Measurements from ENCODE around the gene TDRD1. TPM values are rescaled to one million over a fixed set of nuclear protein-coding genes. Genes with fewer than 3 reads are reported as not detected.
A peak's percentile ranks its signal among the peaks of the same experiment; 100 is the strongest.

TDRD1 gene
- total RNA-seq, 1 donor from 2014 or later: 0.16 TPM

DNA sequence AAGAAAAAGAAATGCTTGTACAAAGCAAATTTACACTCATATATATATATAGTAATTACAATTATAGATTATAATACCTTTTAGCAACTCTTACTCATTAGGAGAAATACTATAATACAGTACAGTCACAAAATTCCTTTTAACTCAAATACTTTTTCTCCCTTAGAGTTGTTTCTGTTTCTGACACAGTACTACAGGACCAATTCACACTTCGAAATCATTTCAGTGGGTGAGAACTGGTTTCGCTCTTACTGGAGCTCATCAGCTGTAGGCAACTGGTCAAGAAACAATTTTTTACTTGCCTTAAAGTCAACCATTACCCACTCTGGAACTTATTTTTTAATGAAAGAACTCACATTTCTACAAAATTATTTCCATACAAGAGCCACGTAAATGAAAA, 11.2 kb upstream of the TDRD1 start:
- peaks cover 45% of the 10 kb centered on the region for H3K36me3 Mint-ChIP-seq (ENCODE audit: low read depth)
- H3K9me3 Mint-ChIP-seq: peaks cover 6% of the 10 kb centered on the region
- no peak overlapping the region for H3K4me3 Mint-ChIP-seq
- no peaks in the 10 kb centered on the region for H3K27me3 Mint-ChIP-seq
- intact Hi-C loops (cut with micrococcal nuclease): no loop called here
- no peak overlapping the region for H3K27ac Mint-ChIP-seq
- H3K4me1 Mint-ChIP-seq: peaks cover 16% of the 10 kb centered on the region
- DNase-seq: no peak

DNA sequence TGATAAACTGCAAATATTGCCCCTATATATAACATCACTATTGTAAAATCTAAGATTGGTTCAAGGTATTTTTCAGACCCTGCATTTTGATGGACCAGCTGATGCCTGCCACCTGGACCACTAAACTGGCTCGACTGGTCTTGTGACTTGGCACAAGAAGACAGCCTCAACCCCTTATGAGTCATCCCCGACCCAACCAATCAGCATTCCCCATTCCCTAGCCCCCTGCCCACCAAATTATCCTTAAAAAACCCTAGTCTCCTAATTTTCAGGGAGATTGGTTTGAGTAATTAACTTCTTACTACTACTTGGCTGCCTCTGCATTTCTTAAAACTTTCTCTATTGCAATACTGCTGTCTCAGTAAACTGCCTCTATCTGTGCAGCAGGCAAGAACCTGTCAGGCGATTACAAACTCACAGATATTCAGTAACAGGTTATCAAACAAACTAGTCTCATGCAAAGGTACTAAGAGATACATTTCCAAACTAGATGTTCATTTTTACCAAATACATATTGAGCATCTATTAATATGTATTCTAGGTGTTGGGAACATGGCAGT, 10.6 kb upstream of the TDRD1 start:
- H3K27ac Mint-ChIP-seq: no peak overlapping the region
- intact Hi-C loops (cut with micrococcal nuclease): no loop called here

DNA sequence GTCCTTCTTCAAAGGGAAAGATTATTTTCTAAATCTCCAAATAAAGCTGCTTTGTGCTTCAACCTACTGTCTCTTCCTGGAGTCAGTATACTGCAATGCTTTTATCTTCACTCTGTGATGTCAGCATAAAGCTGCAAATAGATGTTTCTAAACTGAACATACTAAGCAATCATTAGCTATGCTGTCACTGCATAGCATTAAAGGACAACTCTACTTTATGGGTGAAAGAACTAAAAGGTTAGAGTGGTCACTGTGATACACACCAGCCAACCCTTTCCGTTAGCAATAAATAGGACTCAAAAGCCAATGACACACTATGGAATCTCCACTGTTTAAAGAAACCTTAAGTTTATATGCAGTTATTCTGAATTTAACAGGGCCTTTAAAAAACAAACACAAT, 6.9 kb upstream of the TDRD1 start:
- H3K27ac Mint-ChIP-seq: no peak overlapping the region
- DNase-seq: no peak
- intact Hi-C loops (cut with micrococcal nuclease): loop anchor here (1.0 to 10.0 kb wide), 4 partner anchors 23 to 763 kb away; partner anchors contain the start of gene TRUB1
- peaks cover 6% of the 10 kb centered on the region for H3K9me3 Mint-ChIP-seq
- peaks cover 22% of the 10 kb centered on the region for H3K4me1 Mint-ChIP-seq
- peak overlapping the region; percentile 100 for H3K4me3 Mint-ChIP-seq
- H3K27me3 Mint-ChIP-seq: peaks cover 20% of the 10 kb centered on the region
- peaks cover 33% of the 10 kb centered on the region for H3K36me3 Mint-ChIP-seq (ENCODE audit: low read depth)

More for the DNA sequence above, 10.6 kb upstream of the TDRD1 start:
- DNase-seq: no peak
- H3K4me1 Mint-ChIP-seq: peaks cover 16% of the 10 kb centered on the region
- H3K27me3 Mint-ChIP-seq: no peaks in the 10 kb centered on the region
- H3K9me3 Mint-ChIP-seq: peaks cover 6% of the 10 kb centered on the region
- no peak overlapping the region for H3K4me3 Mint-ChIP-seq
- H3K36me3 Mint-ChIP-seq (ENCODE audit: low read depth): peaks cover 41% of the 10 kb centered on the region

DNA sequence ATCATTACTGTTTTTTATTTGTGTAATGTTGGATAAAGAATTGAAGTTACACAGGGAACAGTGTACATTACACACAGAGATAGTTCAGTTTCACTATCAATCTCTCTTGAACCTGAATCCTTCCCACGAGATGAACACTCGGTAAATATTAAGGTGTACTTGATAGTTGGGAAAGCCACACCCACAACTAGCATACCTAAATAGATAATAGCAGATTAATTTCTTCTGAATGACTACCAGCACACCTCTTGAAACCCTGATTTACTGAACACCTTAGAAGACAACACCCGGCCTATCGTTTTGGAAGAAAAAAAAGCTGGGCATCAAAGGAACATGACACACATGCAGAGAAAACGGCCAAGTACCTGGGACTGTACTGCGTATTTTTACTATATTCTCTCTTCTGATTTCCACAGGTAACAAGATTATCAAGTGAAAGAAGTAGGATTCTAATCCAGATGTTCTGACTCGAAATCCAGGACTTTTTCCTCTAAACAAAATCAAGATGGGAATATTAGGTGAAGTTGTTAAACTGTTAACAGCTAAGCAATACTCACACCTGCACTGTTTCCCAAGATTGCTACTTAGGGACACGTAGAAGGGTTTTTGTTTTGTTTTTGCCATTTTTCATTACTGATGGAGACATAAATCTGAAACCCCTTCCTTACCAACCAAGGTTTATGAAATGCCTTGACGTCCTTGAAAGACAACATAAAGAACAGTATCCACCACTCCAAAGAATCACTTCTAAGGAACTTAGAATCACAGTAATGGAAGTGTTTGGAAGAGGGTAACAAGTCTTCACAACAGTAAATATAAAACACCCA, 6.2 kb upstream of the TDRD1 start:
- H3K4me1 Mint-ChIP-seq: peaks cover 22% of the 10 kb centered on the region
- H3K9me3 Mint-ChIP-seq: peaks cover 6% of the 10 kb centered on the region
- intact Hi-C loops (cut with micrococcal nuclease): loop anchor here (1.0 to 10.0 kb wide), 4 partner anchors 22 to 762 kb away; partner anchors contain the start of gene TRUB1
- H3K4me3 Mint-ChIP-seq: peak overlapping the region; percentile 100
- peak; percentile 64 for DNase-seq
- H3K27me3 Mint-ChIP-seq: peaks cover 23% of the 10 kb centered on the region
- peak overlapping the region; percentile 97 for H3K27ac Mint-ChIP-seq
- H3K36me3 Mint-ChIP-seq (ENCODE audit: low read depth): peaks cover 29% of the 10 kb centered on the region

DNA sequence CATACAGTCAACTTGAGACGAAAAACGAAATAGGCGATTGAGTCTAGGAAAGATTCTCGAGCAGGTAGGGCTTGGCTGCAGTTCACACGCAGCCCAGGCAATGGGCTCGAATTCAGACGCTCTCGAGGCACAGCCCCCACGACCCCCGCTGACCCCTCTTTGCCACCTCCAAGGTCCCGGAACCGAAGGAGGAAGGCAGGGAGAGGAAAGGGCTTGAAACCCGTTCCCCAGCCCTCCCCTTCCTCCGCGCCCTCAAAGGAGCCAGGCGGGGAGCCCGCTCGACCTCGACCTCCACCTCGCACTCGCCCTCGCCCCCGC, 5.6 kb upstream of the TDRD1 start:
- no peak for DNase-seq
- intact Hi-C loops (cut with micrococcal nuclease): loop anchor here (10.0 kb wide), 3 partner anchors 131 to 761 kb away; partner anchors contain the start of gene TRUB1
- Mint-ChIP-seq H3K36me3 (ENCODE audit: low read depth) (peaks cover 26% of the 10 kb centered on the region), H3K9me3 (peaks cover 3% of the 10 kb centered on the region), H3K27me3 (peaks cover 23% of the 10 kb centered on the region), H3K27ac (peak overlapping the region; percentile 97), H3K4me1 (peaks cover 22% of the 10 kb centered on the region), H3K4me3 (peak overlapping the region; percentile 100)

DNA sequence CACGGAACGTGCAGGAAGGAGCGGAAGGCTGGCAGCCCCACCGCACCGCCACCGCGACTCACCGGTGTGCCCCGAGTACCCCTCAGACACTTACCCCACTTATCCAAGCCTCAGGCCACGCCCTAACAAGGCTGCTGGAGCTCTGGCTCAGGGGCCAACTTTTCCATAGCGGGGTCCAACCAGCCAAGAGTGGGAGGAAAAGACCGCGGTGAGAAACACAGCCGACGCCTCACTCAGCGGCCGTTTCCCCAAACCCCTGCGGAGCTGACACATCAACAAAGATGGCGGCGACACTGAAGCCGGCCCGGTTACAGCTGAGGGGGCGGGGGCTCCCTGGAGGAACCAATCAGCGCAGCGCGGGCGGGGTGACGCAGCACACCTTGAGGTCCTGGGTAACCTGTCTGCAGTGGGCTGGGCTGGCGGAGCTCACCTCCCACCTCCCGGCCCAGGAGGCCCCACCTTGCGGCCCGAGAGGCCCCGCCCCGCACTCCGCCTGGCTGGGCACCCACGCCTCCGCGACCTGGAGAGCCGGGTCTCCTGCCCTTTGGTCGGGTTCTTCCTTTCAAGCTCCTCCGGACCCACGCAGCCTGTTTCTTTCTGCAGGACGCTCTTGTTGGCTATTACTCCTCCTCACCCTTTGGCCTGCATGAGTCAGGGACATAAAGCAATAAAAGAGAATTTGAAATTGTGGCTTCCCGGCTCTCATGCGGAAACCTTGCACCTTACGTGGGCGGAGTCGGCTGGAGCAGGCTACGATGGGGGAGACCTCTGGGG, 5.0 kb upstream of the TDRD1 start, which contains the start of gene CCDC186:
Gene CCDC186, minus strand, starts transcription at position 283 of the 774 bp plus-strand sequence. CDS start 10,935 bp downstream, outside the sequence.
- Mint-ChIP-seq H3K27ac (peak within 1 kb of the TSS; percentile 97), H3K36me3 (ENCODE audit: low read depth) (peaks cover 22% of the 10 kb centered on the region), H3K27me3 (peaks cover 23% of the 10 kb centered on the region), H3K4me1 (peaks cover 22% of the 10 kb centered on the region), H3K4me3 (peak within 1 kb of the TSS; percentile 100), H3K9me3 (no peaks in the 10 kb centered on the region)
- intact Hi-C loops (cut with micrococcal nuclease): loop anchor here (2.0 to 10.0 kb wide), 7 partner anchors 131 to 761 kb away; partner anchors contain the start of genes DCLRE1A, NHLRC2 and TRUB1
- peak; percentile 99 for DNase-seq

DNA sequence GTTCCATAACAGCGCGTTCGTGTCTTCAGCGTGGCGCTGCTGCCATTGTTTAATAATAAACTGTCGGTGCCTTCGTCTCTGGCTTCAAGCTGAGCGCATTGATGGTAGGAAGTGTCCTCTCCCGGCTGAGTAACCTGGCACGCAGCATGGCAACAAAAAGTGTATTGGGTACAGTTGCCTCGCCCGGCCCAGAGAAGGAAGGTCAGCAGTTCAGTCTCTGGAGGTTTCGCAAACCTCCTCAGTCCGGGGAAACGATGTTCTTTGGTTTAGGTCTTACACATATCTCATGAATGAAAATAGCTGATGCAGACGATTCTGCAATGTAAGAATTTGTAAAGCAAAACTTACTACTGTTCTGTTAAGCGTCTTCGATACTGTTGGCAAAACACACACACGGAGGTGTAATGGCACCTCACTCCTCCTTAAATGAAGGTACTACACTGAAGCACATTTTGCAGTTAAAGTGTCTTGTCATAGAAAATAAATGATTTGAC, 4.4 kb upstream of the TDRD1 start:
- H3K27ac Mint-ChIP-seq: peak overlapping the region; percentile 86
- intact Hi-C loops (cut with micrococcal nuclease): loop anchor here (2.0 to 10.0 kb wide), 7 partner anchors 130 to 760 kb away; partner anchors contain the start of genes DCLRE1A, NHLRC2 and TRUB1
- no peaks in the 10 kb centered on the region for H3K9me3 Mint-ChIP-seq
- no peak for DNase-seq
- peaks cover 23% of the 10 kb centered on the region for H3K27me3 Mint-ChIP-seq
- peak overlapping the region; percentile 100 for H3K4me3 Mint-ChIP-seq
- peaks cover 16% of the 10 kb centered on the region for H3K36me3 Mint-ChIP-seq (ENCODE audit: low read depth)
- H3K4me1 Mint-ChIP-seq: peaks cover 22% of the 10 kb centered on the region

DNA sequence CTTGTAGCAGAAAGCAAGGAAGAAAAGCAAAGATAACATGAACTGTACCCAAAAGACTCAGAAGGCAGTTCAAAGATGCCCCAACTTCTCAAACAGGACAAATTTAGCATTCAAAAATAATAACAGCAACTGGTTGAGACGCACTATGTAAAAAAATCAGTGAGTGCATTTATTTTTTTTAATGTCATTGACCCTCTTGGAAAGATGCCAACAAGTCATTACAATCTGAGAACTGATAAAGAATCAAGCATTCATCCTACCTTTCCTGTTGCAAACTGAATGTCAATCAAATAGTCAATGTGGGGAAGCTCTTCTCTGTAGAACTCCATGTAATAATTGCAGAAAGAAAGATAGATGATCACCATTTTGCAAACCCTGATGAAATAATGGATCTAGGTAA, 3.5 kb upstream of the TDRD1 start:
- no peak for DNase-seq
- H3K4me1 Mint-ChIP-seq: peaks cover 22% of the 10 kb centered on the region
- peaks cover 23% of the 10 kb centered on the region for H3K27me3 Mint-ChIP-seq
- H3K9me3 Mint-ChIP-seq: no peaks in the 10 kb centered on the region
- H3K4me3 Mint-ChIP-seq: no peak overlapping the region
- H3K36me3 Mint-ChIP-seq (ENCODE audit: low read depth): peaks cover 13% of the 10 kb centered on the region
- intact Hi-C loops (cut with micrococcal nuclease): loop anchor here (2.0 to 10.0 kb wide), 7 partner anchors 129 to 759 kb away; partner anchors contain the start of genes DCLRE1A, NHLRC2 and TRUB1
- no peak overlapping the region for H3K27ac Mint-ChIP-seq

DNA sequence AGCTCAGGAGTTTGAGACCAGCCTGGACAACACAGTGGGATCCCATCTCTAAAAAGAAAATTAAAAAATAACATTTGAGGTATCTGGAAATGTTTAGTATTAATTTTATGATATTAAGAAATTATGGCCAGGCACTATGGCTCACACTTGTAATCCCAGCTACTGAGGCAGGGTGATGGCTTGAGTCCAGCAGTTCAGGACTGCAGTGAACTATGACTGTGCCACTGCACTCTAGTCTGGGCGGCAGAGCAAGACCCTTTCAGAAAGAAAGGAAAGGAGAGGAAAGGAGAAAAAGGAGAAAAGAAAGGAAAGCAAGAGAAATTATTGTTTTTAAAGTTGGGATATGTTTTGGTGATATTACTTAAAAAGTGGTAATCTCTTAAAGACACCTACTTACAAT, 2.6 kb upstream of the TDRD1 start:
- Mint-ChIP-seq H3K27ac (no peak overlapping the region), H3K36me3 (ENCODE audit: low read depth) (peaks cover 8% of the 10 kb centered on the region), H3K27me3 (peaks cover 23% of the 10 kb centered on the region), H3K4me1 (peaks cover 22% of the 10 kb centered on the region), H3K9me3 (no peaks in the 10 kb centered on the region), H3K4me3 (no peak overlapping the region)
- DNase-seq: no peak
- intact Hi-C loops (cut with micrococcal nuclease): loop anchor here (10.0 kb wide), 3 partner anchors 128 to 758 kb away; partner anchors contain the start of gene TRUB1

DNA sequence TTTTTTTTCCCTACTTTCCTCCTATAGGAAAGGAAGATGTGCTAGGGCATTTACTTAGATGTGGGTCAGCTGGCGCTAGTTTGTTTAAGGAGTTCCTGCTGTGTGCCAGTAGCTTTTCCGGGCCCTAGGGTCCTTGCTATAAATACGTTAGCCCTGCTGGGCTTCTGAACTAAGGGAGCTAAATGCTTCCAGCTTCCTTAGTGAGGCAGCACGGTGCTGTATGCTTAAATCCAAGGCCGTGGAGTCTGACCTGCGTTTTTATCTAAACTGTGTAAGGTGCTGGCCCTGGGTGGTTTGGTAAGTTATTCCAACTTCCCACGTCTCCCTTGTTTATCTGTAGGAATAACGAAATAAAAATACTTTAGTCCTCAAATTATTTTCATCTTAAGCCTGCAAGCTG, 594 bp downstream of the TDRD1 start:
- no peak for DNase-seq
- H3K27me3 Mint-ChIP-seq: peaks cover 26% of the 10 kb centered on the region
- H3K36me3 Mint-ChIP-seq (ENCODE audit: low read depth): no peaks in the 10 kb centered on the region
- H3K4me3 Mint-ChIP-seq: no peak overlapping the region
- peaks cover 3% of the 10 kb centered on the region for H3K4me1 Mint-ChIP-seq
- H3K27ac Mint-ChIP-seq: no peak overlapping the region
- H3K9me3 Mint-ChIP-seq: no peaks in the 10 kb centered on the region
- intact Hi-C loops (cut with micrococcal nuclease): loop anchor here (10.0 kb wide), 3 partner anchors 125 to 755 kb away; partner anchors contain the start of gene TRUB1

DNA sequence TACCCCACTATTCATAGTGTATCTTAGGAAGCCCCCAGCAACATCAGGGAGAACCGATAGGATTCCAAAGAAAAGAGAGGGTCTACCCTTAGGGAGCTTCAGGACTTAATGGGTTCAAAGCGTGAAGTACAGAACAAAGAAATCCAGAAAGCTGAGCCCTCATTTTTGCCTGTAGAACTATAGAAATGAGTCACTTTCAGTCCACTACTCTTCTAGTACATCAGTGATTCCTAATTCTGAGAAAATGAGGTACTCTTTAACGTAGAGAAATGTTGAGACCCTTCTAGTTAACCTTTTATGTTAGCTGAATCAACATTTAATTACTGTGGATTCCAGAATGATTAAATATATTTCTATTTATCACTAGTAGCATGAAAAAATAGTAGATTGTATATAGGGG, 1.8 kb downstream of the TDRD1 start:
- intact Hi-C loops (cut with micrococcal nuclease): no loop called here
- DNase-seq: no peak
- no peaks in the 10 kb centered on the region for H3K4me1 Mint-ChIP-seq
- no peaks in the 10 kb centered on the region for H3K36me3 Mint-ChIP-seq (ENCODE audit: low read depth)
- peaks cover 19% of the 10 kb centered on the region for H3K27me3 Mint-ChIP-seq
- no peak overlapping the region for H3K27ac Mint-ChIP-seq
- H3K9me3 Mint-ChIP-seq: no peaks in the 10 kb centered on the region
- no peak overlapping the region for H3K4me3 Mint-ChIP-seq

DNA sequence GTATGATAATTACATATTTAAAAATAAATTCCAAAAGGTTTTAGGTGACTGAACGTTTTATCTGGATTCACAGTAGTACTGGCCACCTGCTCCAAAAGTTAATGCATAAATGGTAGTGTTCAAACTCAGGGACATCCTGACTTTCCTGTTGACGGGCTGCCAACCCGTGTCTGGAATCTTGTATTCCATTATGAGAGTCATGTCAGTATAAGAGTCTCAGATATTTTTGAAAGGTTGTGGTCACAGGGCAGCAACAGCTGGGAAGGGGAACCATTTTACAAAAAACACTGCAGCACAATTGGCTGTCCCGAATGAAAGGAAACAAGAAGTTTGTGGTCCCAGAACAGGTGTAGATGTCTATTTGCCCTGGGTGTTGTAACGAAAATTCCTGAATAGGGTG, 2.8 kb downstream of the TDRD1 start:
- Mint-ChIP-seq H3K9me3 (no peaks in the 10 kb centered on the region), H3K27me3 (peaks cover 15% of the 10 kb centered on the region), H3K4me1 (no peaks in the 10 kb centered on the region), H3K27ac (no peak overlapping the region), H3K4me3 (no peak overlapping the region), H3K36me3 (ENCODE audit: low read depth) (no peaks in the 10 kb centered on the region)
- DNase-seq: no peak
- intact Hi-C loops (cut with micrococcal nuclease): no loop called here

DNA sequence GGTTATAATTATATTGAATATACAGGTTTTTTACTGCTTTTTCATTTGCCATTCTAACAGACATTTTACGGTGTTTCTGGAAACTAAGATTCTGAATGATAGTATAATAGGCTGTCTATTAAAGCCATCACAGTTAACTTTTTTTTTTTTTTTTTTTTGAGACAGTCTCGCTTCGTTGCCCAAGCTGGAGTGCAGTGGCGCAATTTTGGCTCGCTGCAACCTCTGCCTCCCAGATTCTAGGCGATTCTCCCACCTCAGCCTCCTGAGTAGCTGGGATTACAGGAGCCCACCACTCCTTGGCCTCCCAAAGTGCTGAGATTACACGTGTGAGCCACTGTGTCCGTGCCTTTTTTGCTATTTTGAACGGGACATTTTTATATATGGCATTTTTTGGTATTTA, 4.4 kb downstream of the TDRD1 start:
- Mint-ChIP-seq H3K4me1 (no peaks in the 10 kb centered on the region), H3K36me3 (ENCODE audit: low read depth) (no peaks in the 10 kb centered on the region), H3K9me3 (no peaks in the 10 kb centered on the region), H3K4me3 (no peak overlapping the region), H3K27ac (no peak overlapping the region), H3K27me3 (peaks cover 22% of the 10 kb centered on the region)
- DNase-seq: no peak
- intact Hi-C loops (cut with micrococcal nuclease): no loop called here

Data from activated CD4-positive, alpha-beta T cell treated with anti-CD3 and anti-CD28 coated beads, Interleukin-2, amount 10 ng/mL, durations not matched to agents 24 days and 14 days (primary cell).